ENCODE data around the gene LRRTM4.

DNA sequence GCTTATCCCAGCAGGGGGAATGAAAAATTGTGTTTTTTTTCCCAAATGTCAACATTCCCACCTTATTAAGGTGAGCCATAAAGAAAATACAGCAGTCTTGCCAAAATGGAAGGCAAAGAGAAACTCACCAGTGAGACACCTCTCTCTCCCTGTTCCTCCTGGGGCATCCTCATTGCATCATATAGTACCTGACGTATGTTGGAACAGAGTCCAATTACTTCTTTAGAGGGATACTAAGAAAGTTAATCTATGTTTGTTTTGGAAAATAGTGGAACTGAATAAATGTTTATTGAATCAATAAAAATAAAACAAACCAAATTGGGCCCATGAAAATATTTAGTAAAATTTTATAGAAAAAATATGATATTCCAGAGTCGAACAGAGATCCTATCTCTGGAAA, 700.4 kb downstream of the LRRTM4 start:
- no peak for TF ChIP-seq CTCF (IDR thresholded peaks at IDR 0.05)
- TF ChIP-seq POLR2A (IDR thresholded peaks at IDR 0.05), result no peak

Data from esophagus squamous epithelium (tissue), 4 donors.